Measurements from ENCODE around the gene PITPNM2.

DNA sequence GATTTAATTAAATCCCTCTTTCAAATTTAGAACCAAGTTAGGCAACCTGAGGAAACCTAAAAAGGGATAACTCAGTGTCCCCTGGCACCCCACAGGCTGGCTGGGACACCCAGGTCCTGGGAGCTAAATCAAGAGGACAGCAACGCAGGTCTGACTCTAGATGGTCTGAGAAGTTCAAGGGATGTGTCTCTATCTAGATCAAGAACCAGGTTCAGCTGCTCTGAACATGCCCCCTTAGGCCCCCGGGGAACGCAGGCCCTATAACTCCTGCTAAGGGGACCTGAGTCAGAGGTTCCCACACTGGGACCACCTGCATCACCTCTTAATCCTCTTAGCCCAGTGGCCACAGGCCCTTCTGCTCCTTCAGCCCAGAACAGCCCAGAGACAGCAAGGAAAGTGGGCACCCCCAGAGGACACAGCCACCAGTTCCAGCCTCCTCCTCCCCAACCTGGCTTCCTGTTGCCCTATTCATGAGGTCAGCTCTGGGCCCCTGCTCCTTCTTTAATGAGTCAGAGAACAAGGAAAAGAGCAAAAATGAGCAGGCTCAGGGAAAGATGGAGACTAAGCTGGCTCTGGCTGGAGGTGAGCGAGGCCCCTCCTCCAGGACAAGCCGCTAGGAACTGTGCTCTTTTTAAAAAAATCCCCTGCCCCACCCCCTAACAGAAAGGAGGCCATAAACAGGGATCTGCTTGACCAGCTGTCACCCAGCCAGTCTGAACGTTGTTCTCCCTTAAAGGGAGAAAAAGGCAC is 10.8 kb downstream of the PITPNM2 start:
- TF ChIP-seq, protein P1, sequence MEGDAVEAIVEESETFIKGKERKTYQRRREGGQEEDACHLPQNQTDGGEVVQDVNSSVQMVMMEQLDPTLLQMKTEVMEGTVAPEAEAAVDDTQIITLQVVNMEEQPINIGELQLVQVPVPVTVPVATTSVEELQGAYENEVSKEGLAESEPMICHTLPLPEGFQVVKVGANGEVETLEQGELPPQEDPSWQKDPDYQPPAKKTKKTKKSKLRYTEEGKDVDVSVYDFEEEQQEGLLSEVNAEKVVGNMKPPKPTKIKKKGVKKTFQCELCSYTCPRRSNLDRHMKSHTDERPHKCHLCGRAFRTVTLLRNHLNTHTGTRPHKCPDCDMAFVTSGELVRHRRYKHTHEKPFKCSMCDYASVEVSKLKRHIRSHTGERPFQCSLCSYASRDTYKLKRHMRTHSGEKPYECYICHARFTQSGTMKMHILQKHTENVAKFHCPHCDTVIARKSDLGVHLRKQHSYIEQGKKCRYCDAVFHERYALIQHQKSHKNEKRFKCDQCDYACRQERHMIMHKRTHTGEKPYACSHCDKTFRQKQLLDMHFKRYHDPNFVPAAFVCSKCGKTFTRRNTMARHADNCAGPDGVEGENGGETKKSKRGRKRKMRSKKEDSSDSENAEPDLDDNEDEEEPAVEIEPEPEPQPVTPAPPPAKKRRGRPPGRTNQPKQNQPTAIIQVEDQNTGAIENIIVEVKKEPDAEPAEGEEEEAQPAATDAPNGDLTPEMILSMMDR (IDR thresholded peaks at IDR 0.05): no peak
- TF ChIP-seq EZH2phosphoT487 (IDR thresholded peaks at IDR 0.05) (no peak), EZH2 (IDR thresholded peaks at IDR 0.05) (no peak)

Data from neural progenitor cell (in vitro differentiated cells).